Adipose tissue (tissue), 3 donors: ENCODE data around the gene ROPN1L. TPM values are rescaled to one million over a fixed set of nuclear protein-coding genes. Genes with fewer than 3 reads are reported as not detected.

Source experiments
- H3K27ac ChIP-seq: one replicate; pipeline ENCODE4 v1.5.1; 2013; ENCODE audit warnings: low read depth, low read length
- WGBS, 3 donors: extraction: QIAGEN DNeasy Blood & Tissue Kit; methylation state at CpG; one replicate each; pipeline ENCODE4 v1.1.7; 2013; 5-methylcytosine and 5-hydroxymethylcytosine counted together
- polyA plus RNA-seq, 3 donors: library from polyadenylated mRNA; stranded (reverse); fragments of 200-250 nt; gene quantifications; one replicate each; pipeline ENCODE4 v1.2.3, GENCODE V29; 2013
- donor health status: healthy with polysubstance abuse.
- donor health status: Bipolar disorder and iron deficiency.
- donor health status: healthy.

The ROPN1L gene
- polyA plus RNA-seq, 3 donors = 0.89 to 2.6 (median 2.1) TPM

DNA sequence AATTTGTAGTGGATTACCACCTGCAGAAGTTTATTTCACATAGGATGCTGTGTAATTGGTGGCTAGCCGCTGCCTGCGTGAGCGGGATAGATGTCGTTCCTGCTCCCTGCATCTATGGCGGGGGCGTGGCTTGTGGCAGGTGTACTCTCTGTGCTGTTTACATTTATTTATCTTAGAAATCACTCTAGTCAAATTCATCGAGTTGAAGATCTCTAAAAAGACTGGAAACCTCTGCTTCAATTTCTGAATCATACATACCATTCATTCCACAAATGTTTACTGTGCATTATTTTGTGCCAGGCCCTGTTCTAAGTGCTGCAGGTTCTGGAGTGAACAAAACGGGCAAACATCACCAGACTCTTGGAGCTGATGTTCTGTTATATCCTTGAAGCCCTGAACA lies 11.9 kb downstream of the ROPN1L start:
- no peak overlapping the region for H3K27ac ChIP-seq
- 81 to 83% (median 82%) methylated on average over 8 of the region's 8 CpGs for WGBS, 3 donors

DNA sequence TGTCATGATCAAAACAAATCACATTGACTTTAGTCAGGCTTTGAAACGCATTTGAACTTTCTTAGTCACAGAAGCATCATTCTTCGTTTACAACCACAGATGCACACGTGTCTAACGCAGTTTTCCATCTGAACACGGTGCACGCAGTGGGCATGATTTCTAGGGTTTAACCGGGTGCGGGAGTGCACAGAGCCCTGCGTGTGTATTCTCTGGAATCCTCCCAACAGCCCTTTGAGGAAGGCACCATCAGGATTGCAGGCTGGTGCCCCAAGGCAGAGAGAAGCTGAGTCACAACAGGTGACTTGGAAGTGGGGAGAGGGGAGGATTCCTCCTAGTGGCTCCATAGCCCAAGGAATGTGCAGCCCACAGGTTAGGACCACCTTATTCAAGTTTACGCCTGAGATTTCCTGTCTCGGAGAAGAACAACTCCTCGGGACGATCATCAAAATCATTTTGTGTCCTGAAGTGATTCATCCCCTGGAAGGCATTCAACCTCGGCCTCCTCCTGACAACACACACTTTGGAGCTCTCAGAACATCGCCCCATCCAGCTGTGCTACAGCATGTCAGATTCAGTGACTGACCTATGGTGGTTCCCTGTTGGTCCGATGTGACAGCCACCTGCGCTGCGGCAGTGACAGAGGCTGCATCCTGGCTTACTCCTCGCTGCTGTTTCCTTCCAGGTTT lies 13.1 kb downstream of the ROPN1L start:
- no peak overlapping the region for H3K27ac ChIP-seq
- 80 to 84% (median 83%) methylated on average over 19 of the region's 19 CpGs for WGBS, 3 donors

DNA sequence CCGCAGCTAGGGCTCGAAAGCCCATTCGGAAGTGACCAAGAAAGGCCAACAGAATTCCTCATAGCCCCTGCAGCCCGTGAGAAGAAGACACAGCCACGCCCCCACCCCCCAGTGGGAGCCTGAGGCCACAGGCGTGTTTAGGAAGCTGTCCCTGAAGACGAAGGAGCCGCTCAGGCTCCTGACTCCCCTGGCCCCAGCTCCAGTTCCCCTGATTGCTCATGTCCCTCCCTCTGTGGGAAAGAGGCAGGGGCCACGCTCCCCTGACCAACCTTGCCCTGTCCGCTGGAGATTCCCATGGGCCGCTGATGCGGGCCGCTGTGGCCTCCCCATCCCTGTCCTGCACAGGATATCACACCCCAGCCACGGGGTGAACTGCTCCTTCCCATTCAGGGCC lies 13.6 kb downstream of the ROPN1L start:
- H3K27ac ChIP-seq = no peak overlapping the region
- 77 to 82% (median 78%) methylated on average over 14 of the region's 14 CpGs for WGBS, 3 donors

DNA sequence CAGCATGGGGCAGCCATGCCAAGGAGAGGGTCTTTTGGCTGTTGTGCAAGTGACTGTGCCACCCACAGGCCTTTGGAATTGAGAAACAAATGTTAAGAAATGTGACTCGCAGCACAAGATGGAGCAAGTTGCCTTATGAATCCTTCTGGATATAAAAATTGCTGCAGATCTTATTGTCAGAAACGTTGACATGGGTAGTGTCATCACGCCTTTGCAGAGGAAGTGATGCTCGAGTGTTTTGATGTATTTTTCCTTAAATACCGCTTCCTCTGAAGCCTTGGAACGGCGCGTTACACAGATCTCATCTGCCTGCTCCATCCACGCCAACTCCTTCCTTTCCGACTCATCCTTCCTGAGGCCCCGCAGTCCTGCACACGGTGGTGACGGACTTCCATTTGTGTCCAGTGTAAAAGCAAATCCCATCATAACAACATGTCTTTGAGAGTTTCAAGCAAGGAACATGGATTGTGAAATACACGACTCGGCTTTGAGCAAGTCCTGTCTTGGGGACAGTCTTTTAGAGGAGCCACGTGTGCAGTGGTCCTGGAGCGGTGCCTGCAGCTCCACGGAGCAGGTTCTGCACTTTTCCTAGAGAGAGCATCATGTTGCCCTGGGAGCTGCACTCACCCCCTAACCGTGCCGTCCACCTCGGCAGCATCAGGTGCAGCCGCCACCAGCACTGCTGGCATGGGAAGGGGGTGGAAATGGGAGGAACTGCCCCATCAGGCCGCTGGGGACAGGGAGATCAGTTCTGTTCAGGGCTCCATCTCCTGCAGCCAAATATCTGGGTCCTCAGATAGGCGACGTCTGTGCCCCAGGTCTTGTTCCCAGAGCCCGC lies 15.1 kb downstream of the ROPN1L start:
- 57 to 75% (median 59%) methylated on average over 26 of the region's 26 CpGs for WGBS, 3 donors
- no peak overlapping the region for H3K27ac ChIP-seq

DNA sequence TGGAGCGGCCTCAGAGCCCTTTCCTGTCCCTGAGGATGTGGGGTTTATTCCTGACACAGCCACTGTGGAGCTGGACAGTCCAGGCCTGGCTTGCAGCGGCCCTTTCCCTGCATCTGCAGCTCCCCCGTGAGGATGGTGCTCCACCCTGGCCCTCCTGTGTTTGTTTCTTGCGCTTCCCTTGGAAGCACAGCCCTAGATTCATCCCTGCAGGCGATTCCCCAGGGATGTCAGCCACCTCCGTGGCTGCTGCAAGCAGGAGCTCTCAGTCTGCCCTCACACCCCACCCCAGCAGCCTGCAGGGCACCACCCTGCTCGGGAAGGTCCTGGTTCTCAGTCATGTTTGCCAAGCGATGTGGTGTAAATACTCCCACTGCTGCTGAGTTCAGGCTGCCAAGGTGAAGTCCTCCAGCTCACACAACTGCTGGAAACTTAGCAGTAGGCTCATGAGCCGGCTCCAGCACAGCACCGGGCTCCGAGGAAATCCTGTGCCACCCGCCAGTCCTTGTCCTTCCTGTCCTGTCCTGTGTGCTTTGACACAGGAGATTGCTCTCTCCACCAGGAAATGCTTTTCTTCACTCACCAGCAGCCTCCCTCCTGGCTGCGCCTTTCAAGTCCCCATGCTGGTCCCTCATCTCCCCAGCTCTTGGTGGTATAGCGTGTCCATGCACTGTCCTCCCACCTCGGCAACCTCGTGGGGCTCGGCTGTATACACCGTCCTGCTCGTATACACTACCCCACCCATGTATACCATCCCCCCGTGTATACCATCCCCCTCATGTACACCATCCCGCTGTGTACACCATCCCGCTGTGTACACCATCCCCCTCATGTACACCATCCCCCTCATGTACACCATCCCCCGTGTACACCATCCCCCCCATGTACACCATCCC lies 16.2 kb downstream of the ROPN1L start:
- no peak overlapping the region for H3K27ac ChIP-seq

DNA sequence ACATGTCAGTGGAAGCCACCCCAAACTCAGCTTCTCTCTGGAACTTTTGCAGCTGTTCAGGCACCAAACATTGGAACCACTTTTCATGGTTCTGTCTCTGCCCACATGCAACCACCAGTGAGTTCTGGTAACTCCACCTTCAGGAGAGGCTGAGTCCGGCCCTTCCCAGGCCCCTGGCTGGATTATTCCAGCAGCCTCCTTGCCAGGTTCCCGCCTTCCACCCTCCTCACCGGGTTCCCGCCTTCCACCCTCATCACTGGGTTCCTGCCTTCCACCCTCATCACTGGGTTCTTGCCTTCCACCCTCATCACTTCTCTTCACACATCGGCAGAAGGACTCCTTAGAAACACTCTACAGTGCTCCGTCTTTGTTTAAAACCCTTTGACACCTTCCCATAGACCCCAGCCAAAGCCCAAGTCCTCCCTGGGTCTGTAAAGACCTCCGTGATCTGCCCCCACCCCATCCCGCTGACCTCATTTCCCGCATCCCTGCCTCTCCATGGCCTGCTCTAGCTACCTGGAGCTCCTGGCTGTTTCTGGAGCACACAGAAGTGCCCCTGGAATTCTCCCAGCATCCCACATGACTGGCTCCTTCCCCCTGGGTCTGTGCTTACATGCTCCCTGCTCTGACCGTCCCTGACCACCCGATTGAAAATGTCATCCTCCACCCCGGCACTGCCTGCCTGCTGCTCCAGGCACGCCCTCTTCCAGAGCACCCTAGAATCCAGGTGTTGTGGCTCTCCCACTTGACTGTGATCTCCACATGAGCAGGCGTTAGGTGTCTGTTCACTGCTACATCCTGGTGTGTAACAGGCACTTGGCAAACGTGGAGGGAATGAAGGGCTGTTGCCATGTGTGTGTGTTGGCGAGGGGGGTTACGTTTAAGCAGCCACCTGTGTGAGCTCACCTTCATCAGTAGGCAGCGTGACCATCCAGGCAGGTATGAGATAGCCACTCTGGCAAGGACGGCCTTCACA lies 17.7 kb downstream of the ROPN1L start:
- no peak overlapping the region for H3K27ac ChIP-seq

More for the DNA sequence above, 16.2 kb downstream of the ROPN1L start:
- 56 to 60% (median 59%) methylated on average over 22 to 23 of the region's 23 CpGs for WGBS, 3 donors

DNA sequence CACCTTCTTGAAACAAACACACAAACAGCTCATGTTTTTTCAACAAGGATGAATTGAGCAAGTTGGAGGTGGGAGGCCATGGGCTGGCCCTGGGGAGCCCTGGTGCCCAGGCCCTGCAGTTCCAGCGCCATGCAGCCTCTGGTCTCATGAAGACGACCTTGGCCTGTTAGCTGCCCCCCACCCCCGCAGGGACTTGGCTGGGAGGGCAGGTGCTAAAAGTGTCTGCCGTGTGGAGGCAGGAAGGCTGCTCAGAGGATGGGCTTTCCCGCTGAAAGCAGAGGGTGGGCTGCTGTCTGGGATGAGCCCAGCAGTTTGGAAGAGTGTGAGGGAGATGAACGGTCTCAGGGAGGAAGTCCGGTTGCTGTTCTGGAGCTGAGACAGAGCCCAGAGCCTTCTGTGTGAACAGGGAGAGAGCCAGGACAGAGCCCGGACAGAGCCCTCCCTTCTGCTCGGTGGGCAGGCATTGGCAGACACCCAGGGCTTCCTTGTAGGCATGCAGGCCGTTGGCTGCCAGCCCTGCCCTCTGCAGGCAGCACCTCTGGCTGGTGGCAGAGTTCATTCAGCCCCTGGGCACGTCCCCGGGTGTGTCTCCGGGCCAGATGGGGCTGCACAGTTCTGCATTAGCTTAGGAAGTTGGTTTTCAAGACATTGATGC lies 18.7 kb downstream of the ROPN1L start:
- WGBS, 3 donors = 37 to 43% (median 37%) methylated on average over 13 of the region's 13 CpGs

More for the DNA sequence above, 17.7 kb downstream of the ROPN1L start:
- 83 to 90% (median 89%) methylated on average over 19 of the region's 19 CpGs for WGBS, 3 donors

DNA sequence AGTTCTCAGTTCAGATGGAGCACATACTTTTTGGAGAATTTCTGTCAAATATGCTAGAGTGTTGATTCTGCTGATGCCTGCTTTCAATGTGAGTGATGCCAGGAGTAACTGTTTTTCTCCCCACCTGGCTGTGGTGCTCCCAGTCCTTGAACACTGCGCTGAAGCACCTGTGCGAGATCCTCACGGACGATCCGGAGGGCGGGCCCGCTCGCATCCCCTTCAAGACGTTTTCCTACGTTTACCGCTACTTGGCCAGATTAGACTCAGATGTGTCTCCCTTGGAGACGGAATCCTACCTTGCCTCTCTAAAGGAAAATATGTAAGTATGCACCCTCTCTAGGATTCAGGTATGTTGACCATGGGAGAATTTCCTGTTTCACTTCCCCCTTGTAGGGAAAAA lies 19.4 kb downstream of the ROPN1L start:
- WGBS, 3 donors = 88 to 94% (median 94%) methylated on average over 12 of the region's 12 CpGs
- no peak overlapping the region for H3K27ac ChIP-seq

More for the DNA sequence above, 18.7 kb downstream of the ROPN1L start:
- no peak overlapping the region for H3K27ac ChIP-seq

DNA sequence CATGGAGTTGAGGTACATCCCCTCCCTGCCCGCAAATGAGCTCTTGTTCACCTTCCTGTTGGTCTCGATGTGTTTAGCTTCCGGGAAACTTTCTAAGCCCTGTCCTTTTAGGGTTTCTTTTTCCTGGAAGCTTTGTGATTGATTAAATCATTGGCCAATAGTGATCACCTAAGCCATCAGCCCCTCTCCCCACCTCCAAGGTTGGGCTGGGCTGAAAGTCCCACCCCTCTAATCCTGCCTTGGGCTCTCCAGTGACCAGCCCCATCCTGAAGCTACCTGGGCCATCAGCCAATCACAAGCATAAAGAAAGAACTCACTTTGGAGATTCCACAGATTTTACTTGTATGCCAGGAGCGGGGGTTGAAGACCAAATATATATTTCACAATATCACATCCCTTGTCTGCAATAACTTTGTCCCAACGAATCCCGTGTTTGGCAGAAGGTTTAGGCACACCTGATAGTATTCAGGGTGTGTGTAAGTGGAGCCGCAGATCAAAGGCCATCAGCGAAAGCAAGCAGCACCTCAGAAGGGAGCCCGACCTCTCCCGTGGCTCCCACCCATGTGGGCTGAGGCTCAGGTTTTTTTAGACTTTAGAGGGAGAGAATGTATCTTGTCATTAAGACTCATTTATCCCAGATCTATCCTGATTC lies 20.4 kb downstream of the ROPN1L start:
- H3K27ac ChIP-seq = no peak overlapping the region
- 77 to 81% (median 78%) methylated on average over 10 of the region's 10 CpGs for WGBS, 3 donors

DNA sequence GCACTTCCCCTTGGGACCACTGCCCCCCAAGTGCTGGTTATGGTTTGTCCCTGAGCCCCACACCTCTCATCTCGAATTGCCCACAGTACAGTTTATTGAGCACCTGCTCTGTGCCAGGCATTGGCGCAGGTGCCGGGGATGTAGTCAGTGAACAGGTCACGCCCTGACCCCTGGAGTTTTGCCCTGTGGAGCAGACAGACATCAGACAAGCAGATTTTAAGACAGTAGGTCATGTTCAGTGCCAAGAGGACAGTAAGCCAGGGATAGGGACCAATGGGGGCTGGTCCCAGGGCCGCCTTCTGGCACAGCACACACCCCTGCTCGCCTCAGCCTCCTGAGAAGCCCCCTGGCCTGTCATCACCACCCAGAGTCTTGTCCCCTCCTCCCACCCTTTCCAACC lies 21.9 kb downstream of the ROPN1L start:
- 78 to 96% (median 96%) methylated on average over 6 of the region's 6 CpGs for WGBS, 3 donors
- H3K27ac ChIP-seq = no peak overlapping the region

DNA sequence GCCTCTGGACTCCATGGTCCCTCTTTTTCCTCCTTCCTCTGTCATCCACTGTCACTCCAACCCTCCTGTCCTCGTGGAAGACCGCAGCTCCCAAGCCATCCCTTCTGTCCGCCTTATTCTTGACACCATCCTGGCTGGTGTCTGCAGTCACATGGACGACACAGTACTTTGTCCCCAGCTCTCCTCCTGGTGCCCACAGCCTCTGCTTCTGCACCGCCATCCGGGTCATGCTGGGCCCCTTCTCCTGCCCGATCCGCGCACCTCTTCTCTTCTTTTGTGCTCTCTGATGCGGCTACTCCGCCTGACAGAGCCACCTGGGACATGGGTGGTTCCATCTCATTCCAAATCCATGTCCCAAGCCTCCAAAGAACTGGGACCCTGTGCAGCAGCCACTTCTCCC lies 22.5 kb downstream of the ROPN1L start:
- WGBS, 3 donors = 91 to 95% (median 95%) methylated on average over 11 of the region's 11 CpGs
- no peak overlapping the region for H3K27ac ChIP-seq

DNA sequence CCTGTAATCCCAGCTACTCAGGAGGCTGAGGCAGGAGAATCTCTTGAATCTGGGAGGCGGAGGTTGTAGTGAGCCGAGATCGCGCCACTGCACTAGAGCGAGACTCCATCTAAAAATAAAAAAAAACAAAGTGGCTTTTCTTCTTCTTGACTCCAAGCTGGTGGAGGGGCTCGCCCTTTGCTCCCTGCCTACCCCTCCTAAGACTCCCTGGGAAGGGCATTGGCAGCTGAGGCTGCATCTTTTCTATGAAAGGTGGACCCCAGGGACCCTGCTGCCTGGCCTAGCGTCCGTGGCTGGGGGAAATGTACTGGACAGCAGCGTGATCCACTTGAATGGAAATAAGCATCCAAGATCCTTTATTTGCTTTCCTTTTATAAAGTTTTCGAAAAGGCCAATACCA lies 24.0 kb downstream of the ROPN1L start:
- H3K27ac ChIP-seq = no peak overlapping the region
- WGBS, 3 donors = 94 to 99% (median 96%) methylated on average over 10 of the region's 10 CpGs

DNA sequence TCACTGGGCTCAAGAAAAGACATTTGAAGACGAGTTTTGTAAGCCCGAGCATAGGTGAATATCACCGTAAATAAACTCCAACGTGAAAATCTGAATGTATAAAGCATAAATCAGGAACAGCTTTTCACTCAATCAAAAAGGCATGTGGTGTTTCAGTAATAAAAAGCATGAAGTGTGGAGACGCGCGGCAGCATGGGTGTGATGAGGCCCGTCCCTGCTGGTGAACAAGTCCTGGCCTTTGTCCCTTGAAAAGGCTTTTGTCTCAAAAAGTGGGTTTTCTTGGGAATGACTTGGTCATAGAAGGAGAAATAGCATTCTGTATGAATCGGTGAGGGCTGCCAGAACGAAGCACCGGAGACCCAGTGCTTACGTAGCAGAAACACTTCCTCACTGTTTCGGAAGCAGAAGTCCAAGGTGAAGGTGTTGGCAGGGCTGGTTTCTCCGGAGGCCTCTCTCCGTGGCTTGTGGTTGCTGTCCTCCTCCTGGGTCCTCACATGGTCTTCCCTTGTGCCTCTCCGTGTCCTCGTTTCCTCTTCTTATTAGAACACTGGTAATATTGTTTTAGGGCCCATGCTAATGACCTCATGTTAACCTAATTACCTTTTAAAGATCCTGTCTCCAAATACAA lies 24.9 kb downstream of the ROPN1L start:
- WGBS, 3 donors = 78 to 88% (median 87%) methylated on average over 17 of the region's 17 CpGs
- no peak overlapping the region for H3K27ac ChIP-seq

DNA sequence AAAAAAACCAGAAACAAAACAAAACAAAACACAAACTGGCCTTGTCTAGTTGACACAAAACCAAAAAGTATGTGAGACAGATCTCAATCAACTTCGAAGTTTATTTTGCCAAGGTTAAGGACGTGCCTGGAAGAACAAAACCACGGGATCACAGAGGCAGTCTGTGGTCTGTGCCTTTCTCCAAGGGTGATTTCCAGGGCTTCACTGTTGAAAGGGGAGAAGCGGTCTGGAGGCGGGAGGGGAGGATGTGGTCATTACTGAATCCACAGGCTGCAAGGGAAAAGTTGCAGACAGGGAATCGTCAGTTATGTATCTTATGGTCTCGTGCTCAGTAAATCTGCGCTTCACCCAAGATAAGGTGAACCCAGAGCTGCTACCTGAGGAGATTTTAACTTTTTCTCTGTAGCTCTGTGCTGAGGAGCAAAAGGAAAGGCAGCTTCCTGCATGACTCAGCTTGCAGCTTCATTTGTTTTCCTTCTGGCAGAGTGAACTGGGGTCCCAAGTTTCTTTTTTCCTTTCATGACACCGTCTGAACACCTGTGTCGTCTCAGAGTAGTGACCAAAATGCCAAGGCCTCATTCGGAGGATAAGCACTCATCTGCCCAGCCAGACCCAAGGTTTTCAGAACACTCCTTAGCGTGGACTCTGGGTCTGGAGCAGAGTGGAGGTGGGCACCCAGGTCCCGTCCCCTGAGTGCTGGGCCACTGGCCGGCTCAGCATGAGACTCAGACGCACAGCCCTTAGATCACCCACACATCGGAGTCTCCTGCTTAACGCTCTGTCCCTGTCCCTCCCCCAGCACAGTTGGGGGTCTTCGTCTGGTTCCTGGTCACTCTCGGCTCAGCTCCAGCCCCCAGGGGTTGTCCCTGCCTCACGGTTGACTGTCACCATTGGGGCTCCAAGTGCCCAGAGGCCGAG lies 25.9 kb downstream of the ROPN1L start:
- 53 to 61% (median 56%) methylated on average over 21 of the region's 21 CpGs for WGBS, 3 donors
- no peak overlapping the region for H3K27ac ChIP-seq

DNA sequence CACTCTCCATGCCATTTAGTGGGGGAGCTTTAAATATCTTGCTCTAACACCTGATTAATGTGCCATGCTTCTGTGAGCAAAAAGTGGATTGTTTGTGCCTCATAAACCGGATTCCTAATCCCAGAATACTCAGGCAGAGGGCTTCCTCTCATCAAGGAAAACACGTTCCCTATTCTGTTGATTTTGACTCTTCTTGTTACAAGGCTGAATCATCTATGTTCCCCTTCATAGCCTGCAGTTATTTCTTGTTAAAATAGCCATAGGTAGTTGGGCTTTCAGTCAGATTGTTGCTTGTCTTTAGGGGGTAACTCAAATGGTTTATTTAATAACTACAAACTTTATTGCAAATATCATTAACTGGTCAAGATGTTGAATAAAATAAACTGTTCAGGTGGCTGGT lies 26.6 kb downstream of the ROPN1L start:
- no peak overlapping the region for H3K27ac ChIP-seq
- WGBS, 3 donors = 68 to 79% (median 70%) methylated on average over 2 of the region's 2 CpGs
